ENCODE results near the gene RNASE12.

RNASE12 gene

DNA sequence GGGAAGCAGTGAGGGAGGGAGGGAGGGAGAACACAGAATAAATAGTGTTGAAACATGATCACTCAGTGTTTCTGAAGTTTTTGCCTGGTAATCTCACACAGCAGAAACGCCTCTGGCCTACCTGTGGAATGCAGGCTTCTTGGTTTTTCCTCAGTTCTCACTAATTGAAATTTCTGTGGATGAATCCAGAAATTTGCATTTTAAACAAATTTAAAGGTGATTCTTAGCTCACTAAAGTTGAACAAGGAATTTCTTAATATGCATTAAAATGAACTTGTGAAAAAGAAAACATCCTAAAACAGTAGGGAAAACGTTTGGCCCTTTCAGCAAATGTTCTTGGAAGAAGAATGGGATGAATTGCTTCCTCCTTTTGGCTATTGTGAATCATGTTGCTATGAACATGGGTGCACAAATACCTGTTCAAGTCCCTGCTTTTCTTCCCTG, 31.7 kb downstream of the RNASE12 start:
- in situ Hi-C loops (cut with MboI; ENCODE audit: low pct_unique_long_range_greater_than_20kb, low sequenced_read_pairs): no loop called here
- no peak for DNase-seq

DNA sequence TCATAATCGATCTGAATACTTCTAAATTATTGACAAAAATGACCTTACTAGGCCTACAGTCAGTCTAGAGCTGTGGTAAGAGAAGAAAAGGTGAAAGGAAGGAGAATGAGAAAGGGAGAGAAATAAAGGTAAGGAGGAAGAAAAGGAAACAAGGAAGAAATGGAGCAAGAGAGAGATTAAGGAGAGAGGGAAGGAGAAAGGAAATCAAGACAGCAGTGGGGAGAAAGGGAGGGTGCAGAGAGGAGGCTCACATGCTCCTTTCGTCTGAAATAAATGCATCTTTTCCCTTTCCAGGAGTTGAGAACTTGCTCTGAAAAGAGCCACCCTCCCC, 34.0 kb downstream of the RNASE12 start:
- no peak for DNase-seq
- in situ Hi-C loops (cut with MboI; ENCODE audit: low pct_unique_long_range_greater_than_20kb, low sequenced_read_pairs): no loop called here

DNA sequence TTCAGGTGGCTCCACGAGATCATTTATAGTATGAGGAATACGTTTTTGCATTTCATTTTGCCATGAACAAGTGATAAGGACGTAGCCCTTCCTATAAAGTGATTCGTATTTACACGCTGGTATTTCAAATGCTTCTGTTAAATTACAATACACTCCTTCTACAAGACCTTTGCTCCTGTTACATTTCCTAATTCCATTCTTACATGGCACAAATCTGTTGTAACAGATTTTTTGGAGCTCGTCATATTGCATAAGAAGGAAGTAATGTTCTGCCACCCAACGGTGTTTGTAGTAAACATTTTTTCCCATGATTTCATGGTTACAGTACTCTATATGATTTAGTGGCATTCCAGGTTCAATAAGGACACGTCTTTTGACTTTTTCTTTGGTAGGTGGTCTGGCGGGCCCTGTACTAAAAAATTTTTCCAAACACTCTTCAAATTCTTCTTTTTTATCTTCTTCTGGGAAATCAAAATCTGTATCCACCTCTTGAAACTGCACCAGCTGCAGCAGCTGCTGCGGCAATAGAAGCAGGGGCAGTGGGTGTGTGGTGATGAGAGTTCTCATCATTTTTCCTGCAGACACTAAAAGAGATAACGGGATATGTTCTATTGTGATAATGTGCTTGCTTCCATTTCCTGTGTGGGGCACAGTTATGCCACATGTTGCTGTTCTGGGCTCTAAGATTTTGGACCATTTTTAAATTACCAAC, 34.5 kb downstream of the RNASE12 start:
- in situ Hi-C loops (cut with MboI; ENCODE audit: low pct_unique_long_range_greater_than_20kb, low sequenced_read_pairs): no loop called here
- DNase-seq: no peak

DNA sequence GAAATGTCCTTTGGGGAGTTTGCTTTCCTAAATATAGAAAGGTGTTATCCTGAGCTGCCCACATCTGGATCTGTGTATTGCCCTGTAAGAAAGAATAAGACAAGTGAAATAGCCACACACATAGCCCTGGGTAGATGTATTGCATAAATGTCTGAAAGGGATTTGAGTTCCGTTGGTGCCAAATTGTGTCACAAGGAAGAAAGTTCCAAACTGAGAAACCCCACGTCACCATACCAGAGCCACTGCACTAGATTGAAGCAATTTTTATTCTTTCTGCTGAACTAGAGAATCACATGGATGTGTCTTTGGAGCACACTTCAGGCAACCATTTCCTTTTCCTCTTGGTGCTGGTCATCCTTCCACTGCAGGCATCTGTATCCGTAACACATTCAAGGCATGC, 35.3 kb downstream of the RNASE12 start:
- in situ Hi-C loops (cut with MboI; ENCODE audit: low pct_unique_long_range_greater_than_20kb, low sequenced_read_pairs): no loop called here

DNA sequence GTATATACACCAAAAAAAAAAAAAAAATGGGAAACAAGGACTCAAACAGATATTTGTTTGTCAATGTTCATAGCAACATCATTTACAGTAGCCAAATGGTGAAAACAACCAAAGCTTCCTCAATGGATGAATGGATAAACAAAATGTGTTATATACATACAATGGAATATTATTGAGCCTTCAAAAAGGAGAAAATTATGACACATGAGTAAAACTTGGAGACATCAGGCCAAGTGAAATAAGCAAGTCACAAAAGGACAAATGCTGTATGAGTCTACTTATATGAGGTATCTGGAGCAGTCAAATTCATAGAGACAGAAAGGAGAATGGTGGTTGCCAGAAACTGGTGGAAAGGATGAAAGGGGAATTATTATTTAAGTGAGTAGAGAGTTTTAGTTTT, 38.2 kb downstream of the RNASE12 start:
- in situ Hi-C loops (cut with MboI; ENCODE audit: low pct_unique_long_range_greater_than_20kb, low sequenced_read_pairs): no loop called here
- DNase-seq: no peak

More for the DNA sequence above, 35.3 kb downstream of the RNASE12 start:
- no peak for DNase-seq

DNA sequence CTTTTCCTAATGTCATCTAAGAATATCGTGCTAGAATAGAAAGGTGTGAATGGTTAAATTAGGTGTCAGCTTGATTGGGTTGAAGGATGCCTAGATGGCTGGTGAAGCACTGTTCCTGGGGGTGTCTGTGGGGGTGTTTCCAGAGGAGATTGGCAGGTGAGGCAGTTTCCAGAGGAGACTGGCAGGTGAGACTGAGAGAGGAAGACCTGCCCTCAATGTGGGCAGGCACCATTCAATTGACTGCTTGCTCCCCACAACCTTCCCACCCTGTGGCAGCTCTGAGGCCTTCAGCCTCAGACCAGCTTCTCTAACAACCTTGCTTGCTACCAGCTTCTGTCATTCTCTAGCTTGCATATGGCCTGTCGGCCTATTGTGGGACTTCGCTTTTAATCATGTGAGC, 39.6 kb downstream of the RNASE12 start:
- in situ Hi-C loops (cut with MboI; ENCODE audit: low pct_unique_long_range_greater_than_20kb, low sequenced_read_pairs): no loop called here
- DNase-seq: no peak

DNA sequence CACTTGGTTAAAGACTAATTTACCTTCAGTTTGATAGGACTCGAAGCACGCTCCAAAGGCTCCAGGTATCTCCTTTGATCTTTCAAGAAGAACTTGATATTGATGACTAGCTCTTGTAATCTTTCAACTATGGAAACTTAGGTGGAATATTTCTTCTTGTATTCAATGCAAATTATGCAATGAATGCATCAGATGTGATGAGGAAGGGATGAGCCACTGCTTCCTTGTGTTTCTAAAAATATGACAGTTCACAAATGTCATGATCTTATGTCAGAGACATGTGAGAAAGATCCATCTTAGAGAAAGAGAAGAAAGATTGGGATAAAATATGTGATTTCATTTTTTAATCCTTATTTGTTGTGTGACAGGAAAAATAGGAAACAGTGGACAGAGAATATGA, 40.2 kb downstream of the RNASE12 start:
- in situ Hi-C loops (cut with MboI; ENCODE audit: low pct_unique_long_range_greater_than_20kb, low sequenced_read_pairs): no loop called here
- DNase-seq: no peak

DNA sequence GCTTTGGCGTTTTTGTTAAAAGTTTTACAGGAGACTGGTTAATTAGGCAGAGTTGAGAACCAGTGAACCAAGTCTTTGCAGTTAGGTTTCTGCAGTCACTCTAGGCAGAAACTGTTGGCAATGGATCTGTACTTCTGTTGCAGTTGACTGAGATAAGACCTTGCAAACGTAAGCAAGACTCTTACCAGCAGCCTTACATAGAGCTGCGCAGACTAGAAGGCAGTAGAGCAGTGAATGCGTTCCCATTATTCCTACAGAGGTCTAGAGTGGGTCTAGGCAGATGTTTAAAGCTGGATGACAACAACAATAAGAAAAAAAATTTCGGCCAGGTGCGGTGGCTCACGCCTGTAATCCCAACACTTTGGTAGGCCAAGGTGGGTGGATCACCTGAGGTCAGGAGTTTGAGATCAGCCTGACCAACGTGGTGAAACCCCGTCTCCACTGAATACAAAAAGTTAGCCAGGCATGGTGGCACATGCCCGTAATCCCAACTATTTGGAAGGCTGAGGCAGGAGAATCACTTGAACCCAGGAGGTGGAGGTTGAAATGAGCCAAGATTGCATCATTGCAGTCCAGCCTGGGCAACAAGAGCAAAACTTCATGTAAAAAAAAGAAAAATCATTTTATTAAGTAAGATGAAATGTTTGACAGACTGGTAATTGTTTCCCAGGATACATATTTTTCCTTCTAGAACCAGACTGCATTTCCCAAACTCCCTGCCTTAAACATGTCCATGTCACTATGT, 42.6 kb downstream of the RNASE12 start:
- no peak for DNase-seq
- in situ Hi-C loops (cut with MboI; ENCODE audit: low pct_unique_long_range_greater_than_20kb, low sequenced_read_pairs): no loop called here

DNA sequence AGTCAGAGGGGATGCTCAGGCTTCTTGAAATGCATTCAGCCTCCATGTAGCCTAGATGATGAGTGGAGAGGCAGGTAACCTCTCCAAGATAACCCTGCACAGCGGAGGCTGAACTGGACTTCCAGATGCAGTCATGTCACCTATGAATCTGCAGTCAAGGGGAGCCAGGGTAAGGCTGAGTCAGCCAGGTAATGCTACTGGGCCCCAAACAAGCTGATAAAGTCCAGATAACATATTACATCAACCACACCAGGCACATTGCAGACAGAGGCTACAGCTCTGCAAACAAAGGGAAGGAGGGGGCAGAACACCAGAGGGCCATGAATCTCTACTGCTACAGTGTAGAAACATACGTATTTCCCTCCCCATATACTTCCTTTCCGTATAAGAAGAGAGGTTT, 44.3 kb downstream of the RNASE12 start:
- in situ Hi-C loops (cut with MboI; ENCODE audit: low pct_unique_long_range_greater_than_20kb, low sequenced_read_pairs): no loop called here
- DNase-seq: no peak

Measured in KBM-7 (cell line).